ENCODE results near the gene TMEM250. TPM values are rescaled to one million over a fixed set of nuclear protein-coding genes. Genes with fewer than 3 reads are reported as not detected.

TMEM250 gene
- total and polyA plus RNA-seq, 7 donors, result 23.7 to 48.4 (median 30.0) TPM

DNA sequence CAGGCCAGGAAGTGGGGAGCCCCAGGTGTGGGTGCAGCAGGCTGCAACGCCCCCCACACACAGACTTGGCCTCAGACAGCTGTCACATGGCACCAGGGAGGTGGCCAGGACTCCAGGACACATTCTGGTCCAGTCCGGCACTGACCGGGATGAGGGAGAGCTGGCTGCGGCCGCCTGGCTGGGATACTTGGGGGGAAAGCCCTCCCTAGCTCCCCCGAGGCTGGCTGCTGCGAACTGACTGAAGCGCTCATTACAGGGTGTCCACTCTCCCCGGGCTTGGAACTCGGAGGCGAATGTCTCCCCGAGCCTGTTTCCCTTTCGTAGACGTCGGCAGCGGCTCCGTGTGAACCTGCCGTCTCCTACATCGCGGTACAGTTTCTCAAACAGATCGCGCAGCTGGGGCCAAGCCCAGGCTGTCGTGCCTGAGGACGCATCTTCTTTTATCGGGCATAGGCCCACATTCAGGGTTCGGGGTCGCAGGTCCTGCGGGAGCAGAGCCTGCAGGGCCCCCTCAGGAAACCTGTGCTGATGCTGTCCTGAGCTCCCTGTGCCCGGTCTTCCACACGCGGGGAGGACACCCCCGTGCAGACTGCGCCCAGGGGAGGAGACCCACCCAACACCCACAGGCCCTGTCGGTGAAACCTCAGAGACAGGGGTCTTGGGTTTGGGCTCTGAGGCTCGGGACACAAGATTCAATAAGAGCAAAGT lies 43.4 kb downstream of the TMEM250 start:
- peaks cover 0 to 54% (median 47%) of the 10 kb centered on the region in 4 donors for H3K4me1 ChIP-seq
- H3K36me3 ChIP-seq, result peaks cover 0 to 7% (median 0%) of the 10 kb centered on the region in 4 donors
- WGBS, 2 donors, result 85 to 94% methylated on average over 35 of the region's 35 CpGs
- H3K9me3 ChIP-seq, result no peaks in the 10 kb centered on the region
- intact Hi-C loops (cut with DNase I), result no loop called here
- no peak for TF ChIP-seq EP300 (IDR thresholded peaks at IDR 0.05)
- TF ChIP-seq, protein P1, sequence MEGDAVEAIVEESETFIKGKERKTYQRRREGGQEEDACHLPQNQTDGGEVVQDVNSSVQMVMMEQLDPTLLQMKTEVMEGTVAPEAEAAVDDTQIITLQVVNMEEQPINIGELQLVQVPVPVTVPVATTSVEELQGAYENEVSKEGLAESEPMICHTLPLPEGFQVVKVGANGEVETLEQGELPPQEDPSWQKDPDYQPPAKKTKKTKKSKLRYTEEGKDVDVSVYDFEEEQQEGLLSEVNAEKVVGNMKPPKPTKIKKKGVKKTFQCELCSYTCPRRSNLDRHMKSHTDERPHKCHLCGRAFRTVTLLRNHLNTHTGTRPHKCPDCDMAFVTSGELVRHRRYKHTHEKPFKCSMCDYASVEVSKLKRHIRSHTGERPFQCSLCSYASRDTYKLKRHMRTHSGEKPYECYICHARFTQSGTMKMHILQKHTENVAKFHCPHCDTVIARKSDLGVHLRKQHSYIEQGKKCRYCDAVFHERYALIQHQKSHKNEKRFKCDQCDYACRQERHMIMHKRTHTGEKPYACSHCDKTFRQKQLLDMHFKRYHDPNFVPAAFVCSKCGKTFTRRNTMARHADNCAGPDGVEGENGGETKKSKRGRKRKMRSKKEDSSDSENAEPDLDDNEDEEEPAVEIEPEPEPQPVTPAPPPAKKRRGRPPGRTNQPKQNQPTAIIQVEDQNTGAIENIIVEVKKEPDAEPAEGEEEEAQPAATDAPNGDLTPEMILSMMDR (IDR thresholded peaks at IDR 0.05), result no peak
- TF ChIP-seq POLR2A (IDR thresholded peaks at IDR 0.05), result no peak
- TF ChIP-seq POLR2AphosphoS5 (IDR thresholded peaks at IDR 0.05), result no peak
- peak overlapping the region; percentile 19 to 88 (median 66) for H3K27ac ChIP-seq
- H3K4me3 ChIP-seq, result no peak overlapping the region
- H3K27me3 ChIP-seq, result no peaks in the 10 kb centered on the region
- DNase-seq, result peak; percentile 61

DNA sequence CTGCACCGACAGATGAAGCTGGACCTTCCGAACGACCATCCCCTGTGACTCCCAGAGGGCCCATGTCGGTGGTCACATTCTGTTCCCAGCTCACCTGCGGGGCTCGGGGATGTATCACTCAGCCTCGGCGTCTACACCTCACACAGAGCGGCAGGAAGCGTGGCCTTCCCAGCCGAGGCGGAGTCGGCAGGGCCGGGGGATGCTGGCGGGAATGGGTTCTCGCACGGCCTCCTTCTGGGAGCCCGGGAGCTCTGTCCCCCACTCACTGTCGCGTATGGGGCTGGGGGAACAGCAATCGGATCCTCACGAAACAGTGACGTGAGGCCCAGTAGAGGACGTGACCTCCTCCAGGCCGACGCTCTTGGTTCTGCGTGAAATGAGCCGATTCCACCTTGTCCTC lies 44.0 kb downstream of the TMEM250 start:
- H3K4me1 ChIP-seq, result peaks cover 0 to 48% (median 42%) of the 10 kb centered on the region in 4 donors
- H3K27me3 ChIP-seq, result no peaks in the 10 kb centered on the region
- no peaks in the 10 kb centered on the region for H3K9me3 ChIP-seq
- H3K4me3 ChIP-seq, result no peak overlapping the region
- TF ChIP-seq POLR2A (IDR thresholded peaks at IDR 0.05) (no peak), EP300 (IDR thresholded peaks at IDR 0.05) (no peak), POLR2AphosphoS5 (IDR thresholded peaks at IDR 0.05) (no peak)
- TF ChIP-seq, protein P1 (IDR thresholded peaks at IDR 0.05), result no peak
- H3K27ac ChIP-seq, result peak overlapping the region in 3 of 4 donors; percentile 47 to 88 (median 84)
- 94 to 96% methylated on average over 28 of the region's 28 CpGs for WGBS, 2 donors
- DNase-seq, result peak; percentile 62
- peaks cover 0 to 7% (median 0%) of the 10 kb centered on the region in 4 donors for H3K36me3 ChIP-seq
- intact Hi-C loops (cut with DNase I), result no loop called here

Other genes starting within 250 kb of the TMEM250 start
- gene CAMSAP1, start 211.3 kb downstream of the TMEM250 start, total RNA-seq, result 10 to 100 TPM; 19.4 to 37.7 (median 21.2) TPM
- gene CAMSAP1, start 211.3 kb downstream of the TMEM250 start, polyA plus RNA-seq, result 1 to 10 TPM; 2.3 to 6.1 (median 2.4) TPM
- gene UBAC1, start 157.5 kb downstream of the TMEM250 start, total RNA-seq, result 10 to 100 TPM; 57.4 to 80.9 (median 67.3) TPM
- 10 to 100 TPM; 60.8 to 76.3 (median 71.8) TPM for gene UBAC1, start 157.5 kb downstream of the TMEM250 start, polyA plus RNA-seq
- gene NACC2, start 23.6 kb downstream of the TMEM250 start, total RNA-seq, result 10 to 100 TPM; 41.6 to 80.0 (median 65.4) TPM
- 10 to 100 TPM in 1 of 3 donors, 1 to 10 TPM in 2; 3.6 to 14.3 (median 5.1) TPM for gene NACC2, start 23.6 kb downstream of the TMEM250 start, polyA plus RNA-seq
- not detected for gene LHX3, start 86.3 kb upstream of the TMEM250 start, total RNA-seq
- gene LHX3, start 86.3 kb upstream of the TMEM250 start, polyA plus RNA-seq, result not detected
- gene QSOX2, start 126.9 kb upstream of the TMEM250 start, total RNA-seq, result 1 to 10 TPM; 3.2 to 6.4 (median 4.8) TPM
- 10 to 100 TPM in 1 of 3 donors, under 1 TPM in 2; 0.60 to 10.1 (median 0.69) TPM for gene QSOX2, start 126.9 kb upstream of the TMEM250 start, polyA plus RNA-seq
- not detected for gene CCDC187, start 185.2 kb upstream of the TMEM250 start, total RNA-seq
- under 1 TPM in 1 of 3 donors, not detected in 2; 0.32 TPM for gene CCDC187, start 185.2 kb upstream of the TMEM250 start, polyA plus RNA-seq
- 10 to 100 TPM in 2 of 4 donors, 1 to 10 TPM in 2; 5.0 to 16.1 (median 12.2) TPM for gene GPSM1, start 208.7 kb upstream of the TMEM250 start, total RNA-seq
- 1 to 10 TPM; 2.3 to 4.8 (median 2.4) TPM for gene GPSM1, start 208.7 kb upstream of the TMEM250 start, polyA plus RNA-seq
- gene DNLZ, start 244.9 kb upstream of the TMEM250 start, total RNA-seq, result 10 to 100 TPM; 19.7 to 41.9 (median 37.8) TPM
- 10 to 100 TPM in 2 of 3 donors, 1 to 10 TPM in 1; 8.4 to 11.6 (median 10.2) TPM for gene DNLZ, start 244.9 kb upstream of the TMEM250 start, polyA plus RNA-seq

Measured in sigmoid colon (tissue), 7 donors.